Skeletal muscle satellite cell (primary cell): ENCODE measurements around the gene DIPK1A.

Experiments used
- H3K27me3 ChIP-seq: 2 replicates; pipeline ENCODE4 v1.7.0; 2013; ENCODE audit warnings: low read length; ENCODE audit not compliant: control insufficient read depth, insufficient read depth
- H3K36me3 ChIP-seq: 2 replicates; pipeline ENCODE4 v1.7.0; 2013; ENCODE audit warnings: mild to moderate bottlenecking, control low read depth, low read length; ENCODE audit not compliant: insufficient read depth
- H3K4me1 ChIP-seq: 2 replicates; pipeline ENCODE4 v1.7.0; 2013; ENCODE audit warnings: low read length; ENCODE audit not compliant: control insufficient read depth, insufficient read depth
- H3K4me2 ChIP-seq: 2 replicates; pipeline ENCODE4 v1.7.0; 2013; ENCODE audit warnings: mild to moderate bottlenecking, low read length
- H3K4me3 ChIP-seq: 2 replicates; pipeline ENCODE4 v1.7.0; 2013; ENCODE audit warnings: low read length
- H3K9ac ChIP-seq: 2 replicates; pipeline ENCODE4 v1.7.0; 2013; ENCODE audit warnings: mild to moderate bottlenecking, low read depth, low read length, moderate library complexity
- H3K9me3 ChIP-seq: replicated peaks from 2 replicates; pipeline ENCODE4 v1.7.0; 2013; ENCODE audit warnings: mild to moderate bottlenecking, control low read depth, low read length

Gene DIPK1A

GRCh38 chr1:92994105-92994712, 32.9 kb upstream of the DIPK1A start:
- H3K4me3 ChIP-seq: no peak overlapping the region
- H3K9me3 ChIP-seq: no peaks in the 10 kb centered on the region
- H3K9ac ChIP-seq: no peak overlapping the region
- H3K4me1 ChIP-seq: peaks cover 3% of the 10 kb centered on the region
- H3K4me2 ChIP-seq: no peak overlapping the region
- no peaks in the 10 kb centered on the region for H3K36me3 ChIP-seq
- peaks cover 30% of the 10 kb centered on the region for H3K27me3 ChIP-seq

GRCh38 chr1:92993581-92993980, 32.3 kb upstream of the DIPK1A start:
- Histone ChIP-seq H3K27me3 (peaks cover 24% of the 10 kb centered on the region), H3K4me1 (peaks cover 3% of the 10 kb centered on the region), H3K9ac (no peak overlapping the region), H3K36me3 (no peaks in the 10 kb centered on the region), H3K9me3 (no peaks in the 10 kb centered on the region), H3K4me3 (no peak overlapping the region), H3K4me2 (no peak overlapping the region)

- peaks cover 3% of the 10 kb centered on the region for H3K4me1 ChIP-seq
- no peak overlapping the region for H3K9ac ChIP-seq
- no peaks in the 10 kb centered on the region for H3K36me3 ChIP-seq
- H3K9me3 ChIP-seq: no peaks in the 10 kb centered on the region
- no peak overlapping the region for H3K4me2 ChIP-seq
- peaks cover 20% of the 10 kb centered on the region for H3K27me3 ChIP-seq
- H3K4me3 ChIP-seq: no peak overlapping the region
Measured at GRCh38 chr1:92992877-92993276, 31.6 kb upstream of the DIPK1A start.

GRCh38 chr1:92992054-92992453, 30.8 kb upstream of the DIPK1A start:
- H3K36me3 ChIP-seq: no peaks in the 10 kb centered on the region
- no peak overlapping the region for H3K9ac ChIP-seq
- peaks cover 3% of the 10 kb centered on the region for H3K4me1 ChIP-seq
- H3K27me3 ChIP-seq: peaks cover 14% of the 10 kb centered on the region
- no peak overlapping the region for H3K4me2 ChIP-seq
- no peak overlapping the region for H3K4me3 ChIP-seq
- no peaks in the 10 kb centered on the region for H3K9me3 ChIP-seq

- Histone ChIP-seq H3K9me3 (no peaks in the 10 kb centered on the region), H3K4me2 (no peak overlapping the region), H3K9ac (no peak overlapping the region), H3K36me3 (no peaks in the 10 kb centered on the region), H3K27me3 (peaks cover 9% of the 10 kb centered on the region), H3K4me1 (peaks cover 3% of the 10 kb centered on the region), H3K4me3 (no peak overlapping the region)
Measured at GRCh38 chr1:92990828-92991227, 29.6 kb upstream of the DIPK1A start.

GRCh38 chr1:92989936-92990583, 28.8 kb upstream of the DIPK1A start:
- no peak overlapping the region for H3K4me2 ChIP-seq
- no peak overlapping the region for H3K4me3 ChIP-seq
- no peak overlapping the region for H3K9ac ChIP-seq
- peaks cover 3% of the 10 kb centered on the region for H3K4me1 ChIP-seq
- H3K36me3 ChIP-seq: no peaks in the 10 kb centered on the region
- H3K27me3 ChIP-seq: peaks cover 2% of the 10 kb centered on the region
- no peaks in the 10 kb centered on the region for H3K9me3 ChIP-seq

GRCh38 chr1:92989253-92989652, 28.0 kb upstream of the DIPK1A start:
- Histone ChIP-seq H3K4me1 (peaks cover 3% of the 10 kb centered on the region), H3K9me3 (no peaks in the 10 kb centered on the region), H3K4me3 (no peak overlapping the region), H3K4me2 (no peak overlapping the region), H3K36me3 (no peaks in the 10 kb centered on the region), H3K9ac (no peak overlapping the region), H3K27me3 (peaks cover 2% of the 10 kb centered on the region)

GRCh38 chr1:92987462-92987861, 26.2 kb upstream of the DIPK1A start:
- H3K9ac ChIP-seq: no peak overlapping the region
- H3K4me3 ChIP-seq: no peak overlapping the region
- H3K9me3 ChIP-seq: no peaks in the 10 kb centered on the region
- H3K36me3 ChIP-seq: no peaks in the 10 kb centered on the region
- peaks cover 3% of the 10 kb centered on the region for H3K4me1 ChIP-seq
- H3K4me2 ChIP-seq: no peak overlapping the region
- peaks cover 3% of the 10 kb centered on the region for H3K27me3 ChIP-seq

GRCh38 chr1:92985101-92985500, 23.8 kb upstream of the DIPK1A start:
- H3K9ac ChIP-seq: no peak overlapping the region
- H3K9me3 ChIP-seq: no peaks in the 10 kb centered on the region
- no peak overlapping the region for H3K4me2 ChIP-seq
- peaks cover 3% of the 10 kb centered on the region for H3K27me3 ChIP-seq
- peaks cover 3% of the 10 kb centered on the region for H3K4me1 ChIP-seq
- no peak overlapping the region for H3K4me3 ChIP-seq
- H3K36me3 ChIP-seq: no peaks in the 10 kb centered on the region

GRCh38 chr1:92980732-92981647, 19.7 kb upstream of the DIPK1A start:
- Histone ChIP-seq H3K36me3 (no peaks in the 10 kb centered on the region), H3K27me3 (peaks cover 3% of the 10 kb centered on the region), H3K4me3 (no peak overlapping the region)

GRCh38 chr1:92975551-92976232, 14.4 kb upstream of the DIPK1A start:
- H3K9ac ChIP-seq: no peak overlapping the region
- no peaks in the 10 kb centered on the region for H3K9me3 ChIP-seq
- peaks cover 11% of the 10 kb centered on the region for H3K27me3 ChIP-seq
- H3K4me2 ChIP-seq: no peak overlapping the region
- no peak overlapping the region for H3K4me3 ChIP-seq
- H3K36me3 ChIP-seq: no peaks in the 10 kb centered on the region
- H3K4me1 ChIP-seq: no peaks in the 10 kb centered on the region

More at GRCh38 chr1:92980732-92981647, 19.7 kb upstream of the DIPK1A start:
- Histone ChIP-seq H3K4me2 (no peak overlapping the region), H3K9ac (no peak overlapping the region), H3K4me1 (no peaks in the 10 kb centered on the region), H3K9me3 (no peaks in the 10 kb centered on the region)
